GM19324 (cell line): ENCODE measurements around the gene PHF1.
A peak's percentile ranks its signal among the peaks of the same experiment; 100 is the strongest.

Experiments
- ATAC-seq: cut with Tn5 transposase; IDR thresholded peaks from one replicate; pipeline ENCODE4 v1.9.1; 2021; ENCODE audit warnings: mild to moderate bottlenecking, moderate library complexity; ENCODE audit not compliant: unreplicated experiment, low FRiP score

PHF1 gene

DNA sequence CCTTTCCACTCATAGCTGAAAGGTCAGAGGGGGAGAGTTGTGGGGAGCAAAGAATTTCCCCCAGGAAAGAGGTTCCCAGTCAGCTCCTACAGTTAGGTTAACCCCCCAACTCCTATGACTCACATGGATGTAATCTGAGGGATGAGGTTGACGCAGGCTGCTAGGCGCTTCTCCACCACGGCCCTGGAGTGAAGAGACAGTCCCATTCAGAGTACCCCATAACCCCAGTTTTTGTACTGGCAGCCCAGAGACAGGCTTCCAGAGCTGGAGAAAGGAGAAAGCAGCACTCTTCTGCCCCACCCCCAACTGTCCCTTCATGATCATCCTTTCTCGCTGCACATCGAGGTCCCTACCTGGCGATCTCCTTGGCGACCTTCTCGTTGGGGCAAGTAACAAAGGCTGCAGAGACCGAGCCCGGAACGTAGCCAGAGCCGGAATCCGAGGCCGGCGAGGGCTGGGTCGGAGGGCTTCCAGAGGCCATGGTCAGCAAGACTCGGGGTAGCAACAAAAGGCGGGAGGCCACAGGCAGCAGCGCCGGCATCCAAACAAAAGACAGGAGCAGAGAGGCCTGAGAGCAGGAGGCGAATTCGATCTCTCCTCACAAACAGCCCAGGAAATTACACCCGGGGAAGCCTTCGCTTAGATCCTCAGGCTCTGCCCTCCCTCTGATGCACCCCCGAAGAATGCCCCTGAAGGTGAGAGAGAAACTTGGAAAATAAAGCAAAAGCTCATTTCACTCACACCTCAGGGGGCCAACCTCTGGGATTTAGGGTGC, 6.5 kb downstream of the PHF1 start:
- peak; percentile 1 for ATAC-seq

DNA sequence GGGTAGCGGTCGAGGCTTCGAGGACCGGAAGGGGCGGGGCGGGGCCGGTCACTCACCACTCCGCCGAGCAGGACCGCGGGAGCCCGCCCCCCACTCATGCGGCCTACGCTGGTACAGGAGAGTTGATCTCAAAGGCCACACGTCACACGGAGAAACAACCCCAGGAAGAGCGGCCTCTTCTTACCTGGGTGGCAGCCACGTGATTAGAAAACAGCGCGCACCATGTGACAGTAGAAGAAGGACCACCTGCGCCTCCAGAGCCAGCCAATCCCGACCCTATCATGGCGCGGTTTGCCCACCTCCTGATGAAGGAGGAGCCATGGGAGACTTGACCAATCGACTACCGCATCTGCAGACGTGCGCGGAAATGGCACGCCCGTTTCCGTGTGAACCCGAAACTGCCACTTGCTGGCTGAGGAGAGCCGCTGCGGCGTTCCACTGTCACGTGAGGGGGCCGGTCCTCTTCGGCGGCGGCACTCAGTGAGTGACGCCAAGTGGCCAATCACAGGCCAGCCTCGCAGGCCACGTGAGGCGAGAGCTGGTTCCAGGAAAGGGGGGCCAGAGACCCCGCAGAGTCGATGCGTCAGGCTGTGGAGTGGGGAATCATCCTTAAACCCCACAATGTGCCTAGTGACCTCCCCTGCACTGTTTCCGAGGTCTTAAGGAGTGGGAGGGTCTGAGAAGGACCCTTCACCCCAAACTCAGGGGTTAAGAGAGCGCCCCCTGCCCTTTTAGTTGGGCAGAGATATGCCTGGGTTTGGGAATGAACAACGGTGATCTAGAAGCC, 7.3 kb downstream of the PHF1 start, which contains the start of gene CUTA:
Gene CUTA (minus strand): TSS at position 205 of the 787 bp plus-strand sequence. CDS start 107 bp downstream, at position 98.
- peak; percentile 92 for ATAC-seq

DNA sequence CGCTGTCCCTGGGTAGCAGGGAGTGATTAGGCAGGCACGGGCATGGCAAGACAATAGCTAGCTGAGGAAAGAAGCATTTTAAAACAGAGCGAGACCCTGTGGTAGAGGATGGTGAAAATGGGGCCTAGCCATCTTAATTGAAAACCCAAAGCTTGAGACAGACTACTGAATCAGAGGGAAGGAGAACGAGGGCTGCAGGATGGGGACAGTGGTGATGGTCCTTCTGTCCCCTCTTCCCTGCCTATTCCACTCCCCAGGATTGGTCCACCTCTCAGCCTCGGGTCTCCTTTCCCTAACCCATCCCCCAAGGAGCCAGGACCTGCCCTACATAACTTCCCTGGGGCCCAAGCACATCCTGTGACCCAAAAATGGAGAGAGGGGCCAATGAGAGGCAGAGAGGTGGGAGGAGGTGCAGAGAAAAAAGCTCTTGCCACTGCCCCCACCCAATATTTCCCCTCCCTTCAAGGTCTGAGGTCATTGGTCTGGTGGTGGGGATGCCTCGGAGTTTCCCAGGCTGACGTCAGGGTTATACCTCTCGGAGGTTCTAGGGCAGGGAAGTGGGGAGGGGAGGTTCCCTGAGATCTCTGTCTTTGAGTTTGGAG, 8.0 kb downstream of the PHF1 start:
- ATAC-seq: no peak

- no peak for ATAC-seq
These were observed 9.0 kb downstream of the PHF1 start, which contains the start of gene SYNGAP1 for GRCh38 chr6:33419580-33420490. Gene SYNGAP1 (plus strand): TSS chr6:33420065. CDS start chr6:33420265, 200 bp downstream.

DNA sequence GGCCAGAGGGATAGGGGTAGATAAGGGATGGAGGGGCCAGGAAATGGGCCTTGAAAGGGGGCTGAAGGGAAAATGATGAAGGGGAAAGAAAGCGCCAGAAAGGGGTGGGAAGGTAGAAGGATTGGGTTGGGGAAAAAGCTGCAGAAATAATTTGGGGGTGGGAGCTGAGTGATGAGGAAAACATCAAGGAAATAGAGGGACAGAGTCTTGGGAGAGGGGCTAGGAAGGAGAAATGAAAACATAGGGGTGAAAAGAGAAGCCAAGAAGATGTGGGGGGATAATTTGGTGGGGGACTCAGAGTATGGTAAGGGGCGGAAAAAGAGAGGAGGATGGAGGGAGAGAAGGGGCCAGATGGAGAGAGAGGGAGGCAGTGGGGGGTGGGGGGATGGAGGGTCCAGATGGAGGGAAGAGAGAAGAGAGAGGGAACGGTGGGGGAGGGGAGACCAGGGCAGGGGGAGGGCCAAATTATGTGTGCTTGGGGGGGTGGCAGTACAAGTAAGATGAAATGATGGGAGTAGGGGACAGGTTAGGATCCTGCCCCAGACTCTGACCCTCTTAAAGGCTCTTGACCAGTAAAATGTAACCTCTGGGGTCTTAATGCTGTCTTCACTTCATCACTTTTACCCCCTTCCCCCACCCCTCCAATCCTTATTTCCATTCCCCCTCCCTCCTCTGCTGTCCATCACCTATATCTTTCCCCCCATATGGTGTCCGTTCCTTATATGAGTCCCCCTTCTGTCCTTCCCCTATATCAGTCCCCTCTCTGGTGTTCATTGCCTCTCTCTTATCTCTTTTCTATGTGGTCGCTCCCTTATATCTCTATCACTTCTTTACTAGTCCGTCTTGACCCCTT, 9.9 kb downstream of the PHF1 start:
- no peak for ATAC-seq

GRCh38 chr6:33421344-33421643, 10.5 kb downstream of the PHF1 start:
- ATAC-seq: no peak

GRCh38 chr6:33423777-33424176, 13.0 kb downstream of the PHF1 start:
- no peak for ATAC-seq

GRCh38 chr6:33424855-33425667, 14.2 kb downstream of the PHF1 start:
- ATAC-seq: no peak

DNA sequence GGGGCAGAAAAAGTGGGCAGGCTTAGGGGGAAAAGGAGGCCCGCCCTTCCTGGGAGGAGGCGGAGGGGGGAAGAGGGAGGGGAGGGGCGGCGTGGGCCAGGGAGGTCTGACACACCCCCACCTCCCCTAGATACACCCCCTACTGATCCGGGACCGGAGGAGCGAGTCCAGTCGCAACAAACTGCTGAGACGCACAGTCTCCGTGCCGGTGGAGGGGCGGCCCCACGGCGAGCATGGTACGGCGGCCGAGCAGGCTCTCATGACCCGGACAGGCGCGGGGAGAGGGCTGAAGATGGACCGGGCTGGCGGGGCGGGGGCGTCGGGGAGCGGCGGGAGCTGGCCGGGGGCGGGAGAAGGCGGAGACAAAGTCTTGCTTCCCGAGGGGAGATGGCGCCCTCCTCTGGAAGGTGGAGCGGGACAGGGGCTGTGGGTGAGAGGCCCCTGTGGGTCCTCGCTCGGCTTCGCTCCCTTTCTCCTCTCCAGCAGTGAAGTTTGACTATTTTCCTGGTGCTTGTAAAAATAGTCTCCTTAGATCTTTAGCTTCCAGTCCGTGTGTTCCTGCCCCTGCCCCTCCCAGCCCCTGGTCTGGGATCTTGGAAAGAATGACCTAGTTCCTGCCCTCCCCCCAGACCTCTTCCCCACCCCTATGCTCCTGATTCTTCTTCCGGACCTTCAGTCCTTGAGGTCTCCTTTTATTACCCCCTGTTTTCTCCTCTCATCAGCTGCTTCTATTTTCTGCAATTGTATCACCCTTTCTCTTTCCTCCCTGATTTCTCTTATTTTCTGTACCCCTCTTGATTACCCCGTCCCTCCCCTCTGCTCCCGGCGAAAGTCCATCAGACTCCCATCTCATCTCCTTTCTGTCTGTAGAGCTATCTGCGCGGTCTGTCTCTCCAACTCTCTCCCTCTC, 15.1 kb downstream of the PHF1 start:
- peak; percentile 36 for ATAC-seq

DNA sequence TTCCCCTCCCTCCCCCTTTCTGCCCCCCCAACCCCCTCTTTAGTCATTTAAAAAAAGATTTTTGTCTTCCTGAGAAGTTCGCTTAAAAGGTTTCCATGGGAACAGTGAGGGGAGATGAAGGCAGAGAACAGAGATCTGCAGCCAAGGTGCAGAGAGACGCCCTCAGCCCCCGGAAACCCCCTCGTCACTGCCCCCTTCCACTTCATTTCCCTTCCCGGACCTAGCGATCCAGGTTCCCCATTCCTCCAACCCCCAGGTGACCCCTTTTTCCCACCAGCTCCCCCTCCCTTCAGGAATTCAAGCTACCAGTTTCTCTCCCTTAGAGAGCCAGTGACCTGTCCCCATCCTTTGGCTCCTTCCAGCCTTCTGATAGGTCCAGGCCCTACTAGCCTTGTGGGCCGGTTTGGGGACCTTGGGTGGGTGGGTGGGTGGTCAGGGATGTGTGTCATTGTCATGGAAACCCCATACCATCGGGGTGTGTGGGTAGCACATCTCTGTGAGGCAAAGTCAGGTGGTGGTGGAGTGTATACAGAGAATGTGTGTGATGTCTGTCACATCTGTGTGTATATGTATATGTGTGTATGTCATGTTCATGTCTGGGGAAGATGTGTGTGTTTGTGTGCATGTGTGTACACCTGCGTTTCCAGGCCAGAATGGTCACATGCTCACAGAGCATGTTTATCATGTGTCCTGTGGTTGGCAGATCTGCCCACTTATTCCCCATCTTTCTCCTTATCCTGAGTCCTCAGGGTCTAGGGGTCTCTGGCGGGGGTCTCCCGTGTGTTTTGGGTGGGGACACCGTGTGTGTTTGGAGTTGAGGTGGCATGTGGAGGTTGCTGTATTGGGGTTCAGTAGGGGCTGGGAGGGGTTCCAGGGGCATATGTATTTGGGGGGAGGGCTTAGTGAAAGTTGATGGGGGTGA, 16.0 kb downstream of the PHF1 start:
- no peak for ATAC-seq

DNA sequence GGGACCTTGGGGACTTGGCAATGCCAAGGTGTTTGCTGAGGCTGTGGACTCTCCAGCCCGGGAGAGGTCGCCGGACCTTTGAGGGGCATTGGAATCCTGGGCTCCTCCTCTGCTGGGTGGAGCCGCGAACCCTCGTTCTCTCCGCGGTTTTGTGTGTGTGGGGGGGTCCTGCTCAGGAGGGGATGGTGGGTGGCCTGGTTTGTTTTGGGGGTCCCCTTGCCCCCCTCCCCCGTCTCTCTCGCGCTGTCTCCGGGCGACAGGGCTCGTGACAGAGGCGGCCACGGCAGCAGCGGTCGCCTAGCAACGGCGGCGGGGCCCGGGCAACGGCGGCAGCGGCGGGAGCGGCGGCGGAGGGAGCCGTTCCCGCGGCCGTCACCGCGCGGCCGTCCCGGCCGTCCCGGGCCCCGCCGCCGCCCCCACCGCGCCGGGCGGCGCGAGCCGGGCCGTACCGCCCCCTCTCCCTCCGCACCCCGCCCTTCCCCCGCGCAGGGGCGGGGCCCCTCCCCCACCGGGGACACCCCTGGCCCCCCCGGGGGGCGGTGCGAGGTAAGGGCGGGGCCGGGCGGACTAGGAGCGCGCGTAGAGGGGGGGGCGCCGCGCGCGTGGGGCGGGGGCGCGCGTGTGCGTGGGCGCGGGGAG, 16.9 kb downstream of the PHF1 start:
- no peak for ATAC-seq

GRCh38 chr6:33428224-33428965, 17.6 kb downstream of the PHF1 start:
- ATAC-seq: no peak

GRCh38 chr6:33428966-33429749, 18.3 kb downstream of the PHF1 start:
- ATAC-seq: no peak

DNA sequence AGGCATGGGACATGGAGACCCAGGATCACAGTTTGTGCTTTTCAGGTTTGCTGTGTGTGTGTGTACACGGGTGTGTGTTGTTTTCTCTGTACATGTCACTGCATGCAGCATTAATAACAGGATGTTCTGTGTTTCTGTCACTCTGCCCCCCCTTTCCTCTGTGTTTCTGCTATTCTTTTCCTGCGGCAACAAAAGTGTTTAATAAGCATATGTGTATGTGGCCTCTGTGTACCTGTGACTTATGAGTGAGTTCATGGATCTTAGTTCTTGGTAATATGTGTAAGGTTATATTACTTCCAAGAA, 18.9 kb downstream of the PHF1 start:
- no peak for ATAC-seq

DNA sequence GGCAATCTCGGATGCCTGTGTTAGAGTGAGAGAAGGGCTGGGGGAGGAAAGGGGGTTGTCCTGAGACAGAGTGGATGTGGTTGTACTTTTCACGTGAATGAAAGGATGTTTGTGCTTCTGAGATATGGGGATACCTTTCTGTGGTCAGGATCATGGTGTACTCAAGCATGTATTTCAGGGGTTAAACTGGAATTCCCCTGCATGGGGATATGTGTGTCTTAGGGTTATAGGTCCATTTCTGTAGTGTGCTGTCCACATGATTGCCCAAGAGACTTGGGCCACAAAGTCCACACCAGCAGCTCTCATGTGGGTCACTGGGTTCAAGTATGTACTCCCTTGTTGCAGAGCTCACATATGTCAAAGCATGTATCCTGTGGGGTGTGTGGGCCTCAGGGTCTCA, 19.5 kb downstream of the PHF1 start:
- ATAC-seq: no peak
